ENCODE results near the gene EPHB6. TPM values are rescaled to one million over a fixed set of nuclear protein-coding genes. Genes with fewer than 3 reads are reported as not detected.

The EPHB6 gene
- total RNA-seq, 1 donor = 11.0 TPM

DNA sequence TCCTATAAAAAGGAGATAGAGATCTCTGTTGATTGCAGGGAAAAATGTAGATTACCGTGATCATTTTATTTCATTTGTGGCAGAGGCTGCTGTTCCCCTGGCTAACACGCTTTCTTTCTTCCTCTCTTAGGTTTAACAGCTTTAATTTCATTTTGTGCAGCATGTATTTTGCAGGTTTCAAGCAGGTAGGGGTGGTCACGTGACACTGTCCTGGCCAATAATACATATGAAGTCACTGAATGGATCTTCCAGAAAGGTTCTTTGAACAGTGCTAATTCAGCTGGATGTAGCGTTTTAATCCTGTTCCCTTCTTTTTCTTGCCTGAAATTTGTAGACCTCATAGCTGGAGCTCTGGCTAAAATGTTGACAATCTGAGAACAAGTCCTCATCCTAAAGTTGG lies 3.6 kb upstream of the EPHB6 start:
- TF ChIP-seq, protein P1, sequence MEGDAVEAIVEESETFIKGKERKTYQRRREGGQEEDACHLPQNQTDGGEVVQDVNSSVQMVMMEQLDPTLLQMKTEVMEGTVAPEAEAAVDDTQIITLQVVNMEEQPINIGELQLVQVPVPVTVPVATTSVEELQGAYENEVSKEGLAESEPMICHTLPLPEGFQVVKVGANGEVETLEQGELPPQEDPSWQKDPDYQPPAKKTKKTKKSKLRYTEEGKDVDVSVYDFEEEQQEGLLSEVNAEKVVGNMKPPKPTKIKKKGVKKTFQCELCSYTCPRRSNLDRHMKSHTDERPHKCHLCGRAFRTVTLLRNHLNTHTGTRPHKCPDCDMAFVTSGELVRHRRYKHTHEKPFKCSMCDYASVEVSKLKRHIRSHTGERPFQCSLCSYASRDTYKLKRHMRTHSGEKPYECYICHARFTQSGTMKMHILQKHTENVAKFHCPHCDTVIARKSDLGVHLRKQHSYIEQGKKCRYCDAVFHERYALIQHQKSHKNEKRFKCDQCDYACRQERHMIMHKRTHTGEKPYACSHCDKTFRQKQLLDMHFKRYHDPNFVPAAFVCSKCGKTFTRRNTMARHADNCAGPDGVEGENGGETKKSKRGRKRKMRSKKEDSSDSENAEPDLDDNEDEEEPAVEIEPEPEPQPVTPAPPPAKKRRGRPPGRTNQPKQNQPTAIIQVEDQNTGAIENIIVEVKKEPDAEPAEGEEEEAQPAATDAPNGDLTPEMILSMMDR (IDR thresholded peaks at IDR 0.05; ENCODE audit: insufficient read depth, low read length) = no peak
- no peak for DNase-seq (ENCODE audit: low read depth)
- H3K4me3 ChIP-seq (ENCODE audit: low read depth, low read length) = no peak overlapping the region

DNA sequence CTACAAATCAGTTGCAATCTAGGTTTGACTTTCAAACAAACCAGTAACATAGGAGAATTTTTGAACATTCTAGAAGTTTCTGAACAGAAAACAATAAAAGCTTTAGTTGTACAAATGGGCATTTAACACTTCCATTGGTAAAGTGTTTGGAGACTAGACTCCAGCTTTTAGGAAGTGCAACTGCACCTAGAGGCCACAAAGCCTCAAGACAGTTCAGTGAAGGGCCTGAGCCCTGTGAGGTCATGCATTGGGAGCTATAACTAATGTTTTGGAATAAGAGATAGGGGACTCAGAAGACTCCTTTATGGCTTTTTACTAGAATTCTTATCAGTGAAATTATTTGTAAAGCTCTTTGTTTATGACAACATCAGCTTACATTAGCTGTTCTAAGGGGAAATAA lies 3.0 kb upstream of the EPHB6 start:
- no peak for DNase-seq (ENCODE audit: low read depth)
- TF ChIP-seq, protein P1 (IDR thresholded peaks at IDR 0.05; ENCODE audit: insufficient read depth, low read length) = no peak
- H3K4me3 ChIP-seq (ENCODE audit: low read depth, low read length) = no peak overlapping the region

DNA sequence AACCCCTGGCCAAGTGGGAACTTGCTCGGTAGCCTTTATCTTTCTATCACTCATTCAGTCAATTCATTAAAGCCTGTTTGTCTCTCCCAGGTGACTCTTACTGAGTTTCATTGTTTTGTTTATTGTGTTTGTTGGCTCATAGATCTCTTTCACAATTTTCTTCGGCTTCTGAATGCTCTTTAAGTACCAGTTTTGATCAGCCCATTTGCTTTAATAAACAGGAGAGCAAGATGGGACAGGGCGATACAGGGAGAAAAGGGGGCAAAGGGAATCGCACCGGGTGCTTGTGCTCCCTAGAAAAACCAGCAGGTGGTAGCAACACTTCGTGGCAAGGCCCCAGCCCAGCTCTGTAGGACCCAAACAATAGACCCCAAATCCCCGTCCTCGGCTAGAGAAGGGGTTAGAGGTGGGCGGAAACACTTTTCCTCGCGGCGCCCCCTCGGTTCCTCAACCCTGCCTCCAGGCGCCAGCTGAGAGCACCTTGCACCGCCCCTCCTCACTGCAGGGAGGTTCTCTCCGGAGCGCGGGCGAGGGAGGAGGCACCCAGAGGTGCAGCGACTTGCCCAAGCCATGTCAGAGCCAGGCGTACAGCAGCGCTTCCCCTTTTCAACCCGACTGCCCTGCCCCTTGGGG lies 1.0 kb upstream of the EPHB6 start:
- H3K4me3 ChIP-seq (ENCODE audit: low read depth, low read length) = peak overlapping the region; percentile 80
- DNase-seq (ENCODE audit: low read depth) = peak; percentile 68
- TF ChIP-seq, protein P1 (IDR thresholded peaks at IDR 0.05; ENCODE audit: insufficient read depth, low read length) = peak; percentile 86

DNA sequence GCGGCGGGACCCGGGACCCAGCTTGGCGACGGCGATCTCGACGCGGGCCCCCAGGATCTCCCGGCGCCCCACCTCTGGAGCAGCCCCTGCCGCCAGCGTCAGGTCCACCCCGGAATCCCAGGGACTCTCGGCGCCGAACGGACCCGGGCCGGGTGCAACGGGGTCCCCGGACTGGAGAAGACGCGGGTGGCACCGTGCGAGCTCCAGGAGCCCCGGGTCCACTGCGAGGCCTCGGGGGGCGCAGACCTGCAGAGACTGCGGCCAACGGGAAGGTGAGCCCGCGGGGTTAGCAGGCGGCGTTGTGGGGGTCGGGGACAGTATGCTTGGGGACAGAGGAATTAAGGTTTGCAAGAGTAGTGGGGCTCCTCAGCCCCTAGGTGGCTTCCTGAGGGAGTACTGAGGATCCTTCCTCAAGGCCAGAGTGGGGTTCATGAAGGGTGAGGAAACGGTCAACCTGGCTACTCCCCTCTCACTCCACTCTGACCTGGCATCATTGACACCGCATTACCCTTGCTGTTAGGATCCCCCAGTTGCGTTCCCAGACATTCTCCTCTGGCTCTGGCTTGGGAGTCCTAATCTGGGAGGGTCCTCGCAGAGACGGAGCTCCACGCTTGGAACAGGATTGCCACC lies 353 bp downstream of the EPHB6 start:
- TF ChIP-seq, protein P1 (IDR thresholded peaks at IDR 0.05; ENCODE audit: insufficient read depth, low read length) = peak; percentile 15
- peak overlapping the region; percentile 80 for H3K4me3 ChIP-seq (ENCODE audit: low read depth, low read length)
- no peak for DNase-seq (ENCODE audit: low read depth)

DNA sequence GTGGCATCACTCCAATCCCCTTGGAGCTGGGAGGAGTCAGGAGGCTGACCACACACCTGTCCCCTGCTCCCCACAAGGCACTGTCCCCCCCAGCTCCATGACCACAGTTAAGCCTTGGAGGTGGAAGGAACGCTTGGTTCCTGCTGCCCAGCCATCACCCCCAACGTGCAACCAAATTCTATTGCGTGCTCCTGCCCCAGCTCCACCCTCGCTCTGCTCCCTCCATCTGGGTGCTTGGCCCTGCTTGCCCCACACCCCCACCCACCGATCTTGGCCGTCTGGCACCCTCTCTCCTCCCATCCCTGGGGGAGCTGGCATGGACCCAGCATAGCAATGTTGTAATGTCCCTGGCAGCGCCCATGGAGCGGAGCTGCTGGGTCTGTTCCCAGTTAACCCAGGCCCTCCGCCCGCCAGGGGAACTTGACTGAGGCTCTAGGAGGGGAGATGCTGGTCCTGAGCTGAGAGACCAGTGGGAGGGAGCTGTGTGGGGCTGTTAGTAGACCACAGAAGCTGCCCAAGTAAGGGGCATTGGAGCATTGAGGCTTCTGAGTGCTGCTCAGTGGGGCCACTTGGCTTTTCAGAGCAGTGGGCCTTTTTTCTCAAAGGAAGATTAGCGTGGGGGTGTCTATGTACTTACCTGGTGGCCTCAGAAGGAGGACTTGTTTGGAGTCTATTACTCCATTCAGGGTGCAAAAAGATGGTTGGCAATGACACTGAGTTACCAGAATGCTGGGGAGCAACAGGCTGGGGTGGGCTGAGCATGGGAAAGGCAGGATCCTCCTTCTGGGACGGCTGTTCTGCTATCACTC lies 1.1 kb downstream of the EPHB6 start:
- TF ChIP-seq, protein P1 (IDR thresholded peaks at IDR 0.05; ENCODE audit: insufficient read depth, low read length) = no peak
- peak overlapping the region; percentile 80 for H3K4me3 ChIP-seq (ENCODE audit: low read depth, low read length)
- DNase-seq (ENCODE audit: low read depth) = peak; percentile 70

DNA sequence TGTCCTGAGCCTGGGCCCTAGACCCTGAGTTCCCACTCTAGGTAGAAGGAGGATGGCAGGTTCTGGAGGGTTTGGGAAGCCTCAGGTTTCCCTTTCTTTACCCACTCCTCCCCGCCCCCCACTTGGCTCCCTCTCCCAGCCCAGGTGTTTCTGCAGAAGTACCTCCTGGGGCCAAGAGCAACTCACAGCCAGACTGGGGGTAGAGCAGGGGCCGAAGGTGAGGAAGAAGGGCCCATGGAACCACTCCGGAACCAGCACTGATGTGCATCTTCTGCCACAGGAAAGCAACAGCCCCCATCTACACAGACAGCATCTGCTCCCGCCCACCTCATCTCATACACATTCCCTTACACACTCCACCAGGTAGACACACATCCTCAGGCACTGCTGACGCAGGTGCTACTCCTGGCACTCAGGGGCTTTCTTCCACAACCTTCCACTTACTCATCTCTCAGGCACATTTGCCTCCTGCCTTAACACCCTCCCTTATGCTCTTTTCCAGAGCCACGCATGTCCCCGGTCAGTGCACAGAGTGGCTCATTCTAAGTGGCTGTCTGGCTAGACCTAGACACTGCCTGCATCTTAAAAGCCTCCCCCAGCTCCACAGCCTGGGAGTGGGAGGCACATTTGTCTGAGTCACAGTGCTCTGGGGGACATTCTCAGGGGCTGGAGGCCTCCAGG lies 1.8 kb downstream of the EPHB6 start:
- DNase-seq (ENCODE audit: low read depth) = no peak
- no peak overlapping the region for H3K4me3 ChIP-seq (ENCODE audit: low read depth, low read length)
- TF ChIP-seq, protein P1 (IDR thresholded peaks at IDR 0.05; ENCODE audit: insufficient read depth, low read length) = no peak
